ENCODE data around the gene HYDIN.
"Not testable (repeated sequence)": the region's sequence is repeated elsewhere in the genome, so short reads cannot be mapped to it uniquely, and the experiment has no call there.

Gene HYDIN

GRCh38 chr16:71226229-71227141 is 4.0 kb downstream of the HYDIN start:
- no peak for DNase-seq (ENCODE audit: low read depth in 1 of 2, low spot score in 1 of 2)

- DNase-seq (ENCODE audit: low read depth in 1 of 2, low spot score in 1 of 2): no peak
Observed at GRCh38 chr16:71225145-71225544, 5.4 kb downstream of the HYDIN start.

- DNase-seq (ENCODE audit: low read depth in 1 of 2, low spot score in 1 of 2): no peak
Observed at GRCh38 chr16:71218306-71218963, 12.1 kb downstream of the HYDIN start.

GRCh38 chr16:71217506-71217905 is 13.0 kb downstream of the HYDIN start:
- DNase-seq (ENCODE audit: low read depth in 1 of 2, low spot score in 1 of 2): no peak

GRCh38 chr16:71216714-71217113 is 13.8 kb downstream of the HYDIN start:
- no peak for DNase-seq (ENCODE audit: low read depth in 1 of 2, low spot score in 1 of 2)

GRCh38 chr16:71214746-71215381 is 15.7 kb downstream of the HYDIN start:
- DNase-seq (ENCODE audit: low read depth in 1 of 2, low spot score in 1 of 2): no peak

- no peak for DNase-seq (ENCODE audit: low read depth in 1 of 2, low spot score in 1 of 2)
Observed at GRCh38 chr16:71205482-71206131, 24.9 kb downstream of the HYDIN start.

- DNase-seq (ENCODE audit: low read depth in 1 of 2, low spot score in 1 of 2): no peak
Observed at GRCh38 chr16:71203631-71204030, 26.9 kb downstream of the HYDIN start.

GRCh38 chr16:71201556-71201955 is 29.0 kb downstream of the HYDIN start:
- no peak for DNase-seq (ENCODE audit: low read depth in 1 of 2, low spot score in 1 of 2)

GRCh38 chr16:71201054-71201453 is 29.5 kb downstream of the HYDIN start:
- DNase-seq (ENCODE audit: low read depth in 1 of 2, low spot score in 1 of 2): no peak

GRCh38 chr16:71198408-71198807 is 32.1 kb downstream of the HYDIN start:
- DNase-seq (ENCODE audit: low read depth in 1 of 2, low spot score in 1 of 2): no peak

GRCh38 chr16:71192387-71192786 is 38.1 kb downstream of the HYDIN start:
- no peak for DNase-seq (ENCODE audit: low read depth in 1 of 2, low spot score in 1 of 2)

GRCh38 chr16:71188956-71189712 is 41.4 kb downstream of the HYDIN start:
- no peak for DNase-seq (ENCODE audit: low read depth in 1 of 2, low spot score in 1 of 2)

GRCh38 chr16:71185347-71185746 is 45.2 kb downstream of the HYDIN start:
- no peak for DNase-seq (ENCODE audit: low read depth in 1 of 2, low spot score in 1 of 2)

- DNase-seq (ENCODE audit: low read depth in 1 of 2, low spot score in 1 of 2): no peak
Observed at GRCh38 chr16:71179569-71179968, 51.0 kb downstream of the HYDIN start.

GRCh38 chr16:71172481-71173207 is 57.9 kb downstream of the HYDIN start:
- DNase-seq (ENCODE audit: low read depth in 1 of 2, low spot score in 1 of 2): no peak

GRCh38 chr16:71161007-71161406 is 69.5 kb downstream of the HYDIN start:
- DNase-seq (ENCODE audit: low read depth in 1 of 2, low spot score in 1 of 2): not testable (repeated sequence)

GRCh38 chr16:71157278-71157677 is 73.2 kb downstream of the HYDIN start:
- DNase-seq (ENCODE audit: low read depth in 1 of 2, low spot score in 1 of 2): not testable (repeated sequence)

- DNase-seq (ENCODE audit: low read depth in 1 of 2, low spot score in 1 of 2): not testable (repeated sequence)
Observed at GRCh38 chr16:71153329-71153728, 77.2 kb downstream of the HYDIN start.

GRCh38 chr16:71151654-71152053 is 78.9 kb downstream of the HYDIN start:
- not testable (repeated sequence) for DNase-seq (ENCODE audit: low read depth in 1 of 2, low spot score in 1 of 2)
